Measurements from ENCODE around the gene UBXN2A. TPM values are rescaled to one million over a fixed set of nuclear protein-coding genes. Genes with fewer than 3 reads are reported as not detected.
A peak's percentile ranks its signal among the peaks of the same experiment; 100 is the strongest.

UBXN2A gene, protein sequence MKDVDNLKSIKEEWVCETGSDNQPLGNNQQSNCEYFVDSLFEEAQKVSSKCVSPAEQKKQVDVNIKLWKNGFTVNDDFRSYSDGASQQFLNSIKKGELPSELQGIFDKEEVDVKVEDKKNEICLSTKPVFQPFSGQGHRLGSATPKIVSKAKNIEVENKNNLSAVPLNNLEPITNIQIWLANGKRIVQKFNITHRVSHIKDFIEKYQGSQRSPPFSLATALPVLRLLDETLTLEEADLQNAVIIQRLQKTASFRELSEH
- total RNA-seq (14.7 and 19.1 TPM in 2 replicates), polyA plus RNA-seq (19.3 and 25.2 TPM in 2 replicates)

DNA sequence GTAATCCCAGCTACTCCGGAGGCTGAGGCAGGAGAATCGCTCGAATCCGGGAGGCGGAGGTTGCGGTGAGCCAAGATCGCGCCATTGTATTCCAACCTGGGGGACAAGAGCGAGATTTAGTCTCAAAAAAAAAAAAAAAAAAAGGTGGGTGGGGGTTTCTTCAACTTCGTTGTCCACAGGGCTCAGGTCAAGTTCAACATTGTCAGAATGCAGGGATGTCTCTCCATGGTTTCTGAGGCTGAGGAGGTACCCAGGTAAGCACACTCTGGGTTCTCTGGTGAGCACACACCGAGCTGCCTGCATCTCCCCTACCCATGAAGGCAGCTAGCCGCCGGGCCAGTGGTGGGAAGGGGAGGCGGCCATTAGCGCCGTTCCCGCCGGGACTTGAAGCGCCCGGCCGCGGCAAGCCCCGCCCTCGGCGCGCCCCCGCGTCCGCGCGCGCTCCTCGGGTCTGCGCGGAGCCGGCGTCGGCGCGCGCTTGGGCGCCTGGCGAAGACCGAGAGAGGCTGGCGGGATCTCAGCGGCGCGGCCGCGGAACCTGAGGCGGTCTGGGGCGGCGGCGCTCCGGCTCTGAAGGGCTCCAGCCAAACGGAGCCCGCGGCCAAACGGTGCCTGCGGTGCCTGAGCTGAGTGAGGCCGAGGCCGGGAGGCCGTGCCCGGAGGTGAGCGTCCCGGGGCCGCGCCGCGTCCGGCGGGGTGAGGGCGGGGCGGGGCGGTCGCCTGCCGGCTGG, at the start of gene UBXN2A:
Gene UBXN2A, plus strand, starts transcription at position 477 of the 731 bp plus-strand sequence. CDS start 17,852 bp downstream, outside the sequence.
- Histone ChIP-seq H3K9me3 (ENCODE audit: low read depth) (no peaks in the 10 kb centered on the region), H3K36me3 (no peaks in the 10 kb centered on the region), H3K4me3 (peak within 1 kb of the TSS; percentile 73), H3K27ac (peak within 1 kb of the TSS; percentile 98), H3K27me3 (no peaks in the 10 kb centered on the region), H3K4me1 (ENCODE audit: low read depth) (peaks cover 3% of the 10 kb centered on the region)
- peak; percentile 88 to 91 for DNase-seq (ENCODE audit: low read depth in 1 of 2, low spot score in 1 of 2)
- TF ChIP-seq, protein P1, sequence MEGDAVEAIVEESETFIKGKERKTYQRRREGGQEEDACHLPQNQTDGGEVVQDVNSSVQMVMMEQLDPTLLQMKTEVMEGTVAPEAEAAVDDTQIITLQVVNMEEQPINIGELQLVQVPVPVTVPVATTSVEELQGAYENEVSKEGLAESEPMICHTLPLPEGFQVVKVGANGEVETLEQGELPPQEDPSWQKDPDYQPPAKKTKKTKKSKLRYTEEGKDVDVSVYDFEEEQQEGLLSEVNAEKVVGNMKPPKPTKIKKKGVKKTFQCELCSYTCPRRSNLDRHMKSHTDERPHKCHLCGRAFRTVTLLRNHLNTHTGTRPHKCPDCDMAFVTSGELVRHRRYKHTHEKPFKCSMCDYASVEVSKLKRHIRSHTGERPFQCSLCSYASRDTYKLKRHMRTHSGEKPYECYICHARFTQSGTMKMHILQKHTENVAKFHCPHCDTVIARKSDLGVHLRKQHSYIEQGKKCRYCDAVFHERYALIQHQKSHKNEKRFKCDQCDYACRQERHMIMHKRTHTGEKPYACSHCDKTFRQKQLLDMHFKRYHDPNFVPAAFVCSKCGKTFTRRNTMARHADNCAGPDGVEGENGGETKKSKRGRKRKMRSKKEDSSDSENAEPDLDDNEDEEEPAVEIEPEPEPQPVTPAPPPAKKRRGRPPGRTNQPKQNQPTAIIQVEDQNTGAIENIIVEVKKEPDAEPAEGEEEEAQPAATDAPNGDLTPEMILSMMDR (IDR thresholded peaks at IDR 0.05; ENCODE audit: low read depth, low read length), result no peak

DNA sequence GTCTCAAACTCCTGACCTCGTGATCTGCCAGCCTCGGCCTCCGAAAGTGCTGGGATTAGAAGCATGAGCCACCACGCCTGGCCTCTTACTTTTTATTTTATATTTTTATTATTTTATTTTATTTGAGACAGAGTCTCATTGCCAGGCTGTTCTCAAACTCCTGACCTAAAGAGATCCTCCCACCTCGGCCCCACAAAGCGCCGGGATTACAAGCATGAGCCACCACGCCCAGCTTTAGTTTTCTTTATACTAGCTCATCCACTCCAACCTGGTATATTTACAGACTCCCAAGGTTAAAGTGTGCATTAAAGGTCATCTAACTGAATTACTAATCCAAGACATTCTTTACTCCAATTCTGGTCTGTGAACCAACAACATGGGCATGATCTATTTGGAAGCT, 40.1 kb upstream of the UBXN2A start:
- H3K27ac ChIP-seq, result no peak overlapping the region

DNA sequence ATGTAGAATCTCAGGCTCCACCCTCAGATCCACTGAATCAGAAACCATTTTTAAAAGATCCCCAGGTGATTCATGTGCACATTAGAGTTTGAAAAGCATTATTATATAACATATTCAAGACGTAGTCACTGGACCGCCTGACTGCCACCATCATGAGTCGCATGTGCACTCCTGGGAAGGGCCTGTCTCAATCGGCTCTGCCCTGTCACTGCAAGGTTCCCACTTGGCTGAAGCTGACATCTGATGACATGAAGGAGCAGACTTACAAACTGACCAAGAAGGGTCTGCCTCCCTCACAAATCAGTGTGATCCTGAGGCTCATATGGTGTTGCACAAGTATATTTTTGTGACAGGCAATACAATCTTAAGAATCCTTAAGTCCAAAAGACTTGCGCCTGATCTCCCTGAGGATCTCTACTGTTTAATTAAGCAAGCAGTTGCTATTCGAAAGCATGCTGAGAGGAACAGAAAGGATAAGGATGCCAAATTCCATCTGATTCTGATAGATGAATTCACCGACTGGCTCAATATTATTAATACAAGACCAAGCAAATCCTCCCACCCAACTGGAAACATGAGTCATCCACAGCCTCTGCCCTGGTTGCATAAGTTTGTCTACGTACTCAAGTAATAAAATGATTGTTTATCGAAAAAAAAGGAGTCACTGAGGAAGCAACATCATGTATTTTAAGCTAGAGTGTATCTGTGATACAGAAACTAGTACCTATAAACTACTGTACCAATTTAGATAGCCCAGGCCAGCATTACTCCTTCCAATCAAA, 39.5 kb upstream of the UBXN2A start:
- Histone ChIP-seq H3K4me1 (ENCODE audit: low read depth) (peaks cover 4% of the 10 kb centered on the region), H3K27ac (peak overlapping the region; percentile 42), H3K4me3 (no peak overlapping the region), H3K9me3 (ENCODE audit: low read depth) (no peaks in the 10 kb centered on the region), H3K27me3 (no peaks in the 10 kb centered on the region), H3K36me3 (no peaks in the 10 kb centered on the region)
- TF ChIP-seq, protein P1 (IDR thresholded peaks at IDR 0.05; ENCODE audit: low read depth, low read length), result no peak
- DNase-seq (ENCODE audit: low read depth in 1 of 2, low spot score in 1 of 2), result peak in 1 of 2 donors; percentile 77

More for the DNA sequence above, 40.1 kb upstream of the UBXN2A start:
- no peak for DNase-seq (ENCODE audit: low read depth in 1 of 2, low spot score in 1 of 2)
- Histone ChIP-seq H3K4me3 (no peak overlapping the region), H3K9me3 (ENCODE audit: low read depth) (no peaks in the 10 kb centered on the region), H3K27me3 (no peaks in the 10 kb centered on the region), H3K4me1 (ENCODE audit: low read depth) (peaks cover 4% of the 10 kb centered on the region), H3K36me3 (no peaks in the 10 kb centered on the region)
- TF ChIP-seq, protein P1 (IDR thresholded peaks at IDR 0.05; ENCODE audit: low read depth, low read length), result no peak

DNA sequence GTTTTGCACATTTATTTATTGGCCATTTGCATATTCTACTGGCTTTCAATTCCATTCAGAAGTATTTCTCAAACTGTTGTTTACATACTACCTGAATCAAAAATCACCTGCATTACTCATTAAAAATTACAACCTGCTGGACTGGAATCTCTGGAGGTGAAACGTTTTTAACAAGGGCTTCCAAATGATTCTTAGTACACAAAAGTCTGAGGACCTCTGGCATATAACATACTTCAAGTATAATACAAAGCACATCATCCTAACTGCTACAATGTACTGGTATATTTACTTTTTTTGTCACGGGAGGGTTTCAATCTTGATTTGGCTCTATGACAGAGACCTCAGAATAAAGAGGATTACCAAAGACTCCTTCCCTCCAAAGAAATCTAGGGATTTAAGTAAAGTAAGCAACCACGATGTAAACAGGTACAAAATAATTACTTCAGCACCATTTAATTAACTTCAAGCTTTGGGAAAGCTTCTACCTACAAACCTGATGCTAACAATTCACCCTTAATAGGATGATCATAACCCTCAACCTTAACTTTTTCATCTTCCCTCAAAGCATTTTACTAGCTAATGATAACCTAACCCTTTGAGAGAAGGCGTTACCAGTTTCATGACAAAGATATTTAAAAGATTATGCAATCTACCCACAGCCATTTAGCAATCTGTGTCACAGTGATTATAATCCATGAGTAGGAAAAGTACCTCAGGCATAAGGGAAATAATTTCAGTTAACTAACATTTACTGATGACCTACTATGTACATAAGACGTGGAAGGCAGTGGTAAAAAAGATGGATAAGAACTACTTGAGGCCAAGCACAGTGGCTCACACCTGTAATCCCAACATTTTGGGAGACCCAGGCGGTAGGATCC, 38.1 kb upstream of the UBXN2A start:
- Histone ChIP-seq H3K4me3 (no peak overlapping the region), H3K27me3 (no peaks in the 10 kb centered on the region), H3K36me3 (no peaks in the 10 kb centered on the region), H3K9me3 (ENCODE audit: low read depth) (no peaks in the 10 kb centered on the region), H3K27ac (no peak overlapping the region), H3K4me1 (ENCODE audit: low read depth) (peaks cover 4% of the 10 kb centered on the region)
- TF ChIP-seq, protein P1 (IDR thresholded peaks at IDR 0.05; ENCODE audit: low read depth, low read length), result no peak
- DNase-seq (ENCODE audit: low read depth in 1 of 2, low spot score in 1 of 2), result peak in 1 of 2 donors; percentile 38

DNA sequence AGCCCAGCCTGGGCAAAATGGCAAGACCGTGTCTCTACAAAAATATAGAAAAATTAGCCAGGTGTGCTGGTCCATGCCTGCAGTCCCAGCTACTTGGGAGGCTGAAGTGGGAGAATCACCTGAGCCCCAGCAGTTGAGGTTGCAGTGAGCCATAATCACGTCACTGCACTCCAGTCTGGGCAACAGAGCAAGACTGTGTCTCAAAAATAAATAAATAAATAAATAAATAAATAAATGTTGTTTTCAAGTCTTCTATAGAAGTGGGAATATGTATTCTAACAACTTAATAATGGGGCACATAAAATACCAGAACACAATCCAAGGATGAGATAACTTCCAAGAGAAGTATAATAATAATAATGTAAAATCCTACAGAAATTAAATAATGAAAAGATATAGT, 37.2 kb upstream of the UBXN2A start:
- H3K27me3 ChIP-seq, result no peaks in the 10 kb centered on the region
- H3K9me3 ChIP-seq (ENCODE audit: low read depth), result no peaks in the 10 kb centered on the region
- no peaks in the 10 kb centered on the region for H3K36me3 ChIP-seq
- no peak overlapping the region for H3K27ac ChIP-seq
- DNase-seq (ENCODE audit: low read depth in 1 of 2, low spot score in 1 of 2), result no peak
- TF ChIP-seq, protein P1 (IDR thresholded peaks at IDR 0.05; ENCODE audit: low read depth, low read length), result no peak
- no peak overlapping the region for H3K4me3 ChIP-seq
- H3K4me1 ChIP-seq (ENCODE audit: low read depth), result peaks cover 4% of the 10 kb centered on the region

Data from cardiac muscle cell (in vitro differentiated cells and primary cell).